BLaER1 treated with 17β-estradiol and CSF1 and Interleukin-3, amounts not matched to agents 10 nM and 100 nM (cell line): ENCODE results near the gene MAP4K4.
"Not testable (repeated sequence)": the region's sequence is repeated elsewhere in the genome, so short reads cannot be mapped to it uniquely, and the experiment has no call there.

Experiments used
- H3K27ac ChIP-seq, 11 experiments: shearing (Covaris generic); formaldehyde crosslinking; 2 replicates each; pipeline ENCODE4 v1.8.1; 2022
- H3K27me3 ChIP-seq, 11 experiments: shearing (Covaris generic); formaldehyde crosslinking; 2 replicates each; pipeline ENCODE4 v1.8.1; 2022
- H3K36me3 ChIP-seq, 11 experiments: shearing (Covaris generic); formaldehyde crosslinking; 2 replicates each; pipeline ENCODE4 v1.8.1; 2022
- H3K4me1 ChIP-seq, 10 experiments: shearing (Covaris generic); formaldehyde crosslinking; 2 replicates each; pipeline ENCODE4 v1.8.1; 2022
- H3K4me2 ChIP-seq, 11 experiments: shearing (Covaris generic); formaldehyde crosslinking; 2 replicates each; pipeline ENCODE4 v1.8.1; 2022
- H3K4me3 ChIP-seq, 10 experiments: shearing (Covaris generic); formaldehyde crosslinking; 2 replicates each; pipeline ENCODE4 v1.8.1; 2022
- H3K9ac ChIP-seq, 11 experiments: shearing (Covaris generic); formaldehyde crosslinking; 2 replicates each; pipeline ENCODE4 v1.8.1; 2022
- H3K9me3 ChIP-seq, 11 experiments: shearing (Covaris generic); formaldehyde crosslinking; replicated peaks in 1 of 11; 2 replicates each; pipeline ENCODE4 v1.8.1; 2022
- H4K20me1 ChIP-seq, 11 experiments: shearing (Covaris generic); formaldehyde crosslinking; 2 replicates each; pipeline ENCODE4 v1.8.1; 2022
- Cebpa-rat ChIP-seq, 11 experiments: shearing (Covaris generic); IDR thresholded peaks; 2 replicates each; pipeline ENCODE4 v1.8.1; 2022

The MAP4K4 gene

GRCh38 chr2:101763496-101764333, 66.2 kb downstream of the MAP4K4 start:
- Histone ChIP-seq H3K27ac (peak overlapping the region in 6 of 11 experiments; percentile 32 to 55 (median 34); a peak in 12 of 22 replicates), H3K36me3 (peaks cover 0 to 14% (median 3%) of the 10 kb centered on the region in 11 experiments; a peak in 10 of 22 replicates), H3K4me2 (peak overlapping the region; percentile 35 to 81 (median 62)), H3K4me3 (no peak overlapping the region), H3K27me3 (no peaks in the 10 kb centered on the region), H3K9ac (peak overlapping the region in 1 of 11 experiments; percentile 20; a peak in 2 of 22 replicates), H3K4me1 (peaks cover 63 to 81% (median 73%) of the 10 kb centered on the region in 10 experiments), H4K20me1 (peaks cover 82 to 96% (median 95%) of the 10 kb centered on the region in 11 experiments), H3K9me3 (no peaks in the 10 kb centered on the region)
- TF ChIP-seq Cebpa-rat (IDR thresholded peaks at IDR 0.05), result peak in 1 of 11 experiments; percentile 35; a peak in 1 of 22 replicates

DNA sequence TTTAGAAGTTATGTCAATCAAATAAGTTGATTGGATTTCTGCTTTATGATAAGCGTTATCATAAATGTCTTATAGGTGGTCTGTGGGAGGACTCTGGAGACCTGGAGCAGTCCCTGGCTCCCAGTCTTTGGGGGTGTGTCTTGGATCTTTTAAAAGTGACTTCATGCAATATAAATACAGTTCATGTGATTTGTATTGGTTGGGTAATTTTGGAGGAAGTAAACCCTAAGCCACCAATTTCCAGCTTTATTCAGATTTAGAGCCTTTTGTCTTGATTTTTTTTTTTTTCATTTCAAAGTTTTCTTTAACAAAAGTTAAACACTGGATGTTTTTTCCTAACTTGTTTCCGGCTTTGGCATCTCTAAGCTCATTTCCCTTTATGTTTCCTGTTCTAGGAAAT, 68.8 kb downstream of the MAP4K4 start:
- Histone ChIP-seq H3K27me3 (no peaks in the 10 kb centered on the region), H3K9ac (peak overlapping the region in 7 of 11 experiments; percentile 2 to 20 (median 8); a peak in 7 of 22 replicates), H3K27ac (peak overlapping the region in 10 of 11 experiments; percentile 31 to 52 (median 42); a peak in 19 of 22 replicates), H3K9me3 (no peaks in the 10 kb centered on the region), H4K20me1 (peaks cover 97 to 100% (median 100%) of the 10 kb centered on the region in 11 experiments), H3K4me3 (0 out of 20 replicates have a peak overlapping the region, but pooled peaks of 1 of the 10 experiments have one; percentile 9), H3K4me2 (peak overlapping the region; percentile 34 to 86 (median 65)), H3K4me1 (peaks cover 73 to 98% (median 81%) of the 10 kb centered on the region in 10 experiments), H3K36me3 (peaks cover 0 to 26% (median 6%) of the 10 kb centered on the region in 11 experiments; a peak in 12 of 22 replicates)
- TF ChIP-seq Cebpa-rat (IDR thresholded peaks at IDR 0.05), result no peak

GRCh38 chr2:101766871-101767739, 69.6 kb downstream of the MAP4K4 start:
- Histone ChIP-seq H3K36me3 (peaks cover 0 to 25% (median under 1%) of the 10 kb centered on the region in 11 experiments; a peak in 10 of 22 replicates), H3K27ac (peak overlapping the region in 10 of 11 experiments; percentile 31 to 52 (median 42); a peak in 19 of 22 replicates), H3K27me3 (no peaks in the 10 kb centered on the region), H3K4me1 (peaks cover 68 to 98% (median 81%) of the 10 kb centered on the region in 10 experiments), H3K9me3 (no peaks in the 10 kb centered on the region), H3K4me2 (peak overlapping the region; percentile 34 to 86 (median 65)), H3K9ac (peak overlapping the region in 9 of 11 experiments; percentile 2 to 40 (median 10); a peak in 7 of 22 replicates), H3K4me3 (0 out of 20 replicates have a peak overlapping the region, but pooled peaks of 1 of the 10 experiments have one; percentile 9), H4K20me1 (peaks cover 97 to 100% (median 100%) of the 10 kb centered on the region in 11 experiments)
- TF ChIP-seq Cebpa-rat (IDR thresholded peaks at IDR 0.05), result no peak

DNA sequence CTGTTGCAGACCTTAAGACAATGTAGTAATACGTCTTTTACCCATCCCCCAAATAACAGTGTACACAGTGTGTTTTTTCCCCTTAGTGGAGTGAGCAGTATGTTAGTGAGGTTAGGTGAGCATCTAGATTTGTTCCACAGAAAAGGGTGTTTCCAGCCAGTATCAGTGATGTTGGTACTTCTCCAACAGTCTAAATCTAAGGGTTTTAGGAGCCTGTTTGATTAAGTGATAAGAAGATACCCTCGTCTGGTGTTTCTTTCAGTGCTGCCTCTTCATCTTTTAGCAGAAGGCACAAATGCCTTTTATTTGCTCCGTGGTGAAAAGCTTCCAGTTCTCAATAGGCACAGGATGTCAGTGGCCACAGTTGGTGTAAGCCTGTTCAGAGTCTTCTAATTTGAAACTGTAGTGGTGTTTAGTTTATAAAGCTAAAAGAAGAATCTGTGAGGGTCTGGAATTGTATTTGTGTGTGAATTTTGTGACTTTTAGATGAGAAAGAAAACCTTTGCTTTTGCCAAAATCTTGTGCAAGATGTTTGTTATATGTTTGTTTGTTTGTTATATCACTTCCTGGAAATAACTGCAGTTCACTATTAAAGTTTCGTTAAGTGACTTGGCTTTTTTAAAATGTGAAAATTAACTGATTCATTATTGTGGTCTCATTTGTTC, 71.2 kb downstream of the MAP4K4 start:
- peaks cover 62 to 98% (median 79%) of the 10 kb centered on the region in 10 experiments for H3K4me1 ChIP-seq
- no peak for TF ChIP-seq Cebpa-rat (IDR thresholded peaks at IDR 0.05)

GRCh38 chr2:101769726-101770125, 72.2 kb downstream of the MAP4K4 start:
- Histone ChIP-seq H3K4me1 (peaks cover 60 to 98% (median 77%) of the 10 kb centered on the region in 10 experiments), H4K20me1 (peaks cover 97 to 100% (median 100%) of the 10 kb centered on the region in 11 experiments), H3K36me3 (peaks cover 0 to 28% (median 0%) of the 10 kb centered on the region in 11 experiments; a peak in 6 of 22 replicates)
- not testable (repeated sequence) for H3K27me3 ChIP-seq, H3K9ac ChIP-seq, H3K4me2 ChIP-seq, H3K4me3 ChIP-seq, H3K27ac ChIP-seq, H3K9me3 ChIP-seq

More for the DNA sequence above, 71.2 kb downstream of the MAP4K4 start:
- Histone ChIP-seq H3K9ac (0 out of 22 replicates have a peak overlapping the region, but pooled peaks of 1 of the 11 experiments have one; percentile 8), H3K27me3 (no peaks in the 10 kb centered on the region), H3K9me3 (no peaks in the 10 kb centered on the region), H3K36me3 (peaks cover 0 to 28% (median 0%) of the 10 kb centered on the region in 11 experiments; a peak in 6 of 22 replicates), H3K27ac (peak overlapping the region in 4 of 11 experiments; percentile 1 to 30 (median 4); a peak in 4 of 22 replicates), H3K4me2 (peak overlapping the region; percentile 34 to 86 (median 65); a peak in 21 of 22 replicates), H3K4me3 (no peak overlapping the region), H4K20me1 (peaks cover 97 to 100% (median 100%) of the 10 kb centered on the region in 11 experiments)

DNA sequence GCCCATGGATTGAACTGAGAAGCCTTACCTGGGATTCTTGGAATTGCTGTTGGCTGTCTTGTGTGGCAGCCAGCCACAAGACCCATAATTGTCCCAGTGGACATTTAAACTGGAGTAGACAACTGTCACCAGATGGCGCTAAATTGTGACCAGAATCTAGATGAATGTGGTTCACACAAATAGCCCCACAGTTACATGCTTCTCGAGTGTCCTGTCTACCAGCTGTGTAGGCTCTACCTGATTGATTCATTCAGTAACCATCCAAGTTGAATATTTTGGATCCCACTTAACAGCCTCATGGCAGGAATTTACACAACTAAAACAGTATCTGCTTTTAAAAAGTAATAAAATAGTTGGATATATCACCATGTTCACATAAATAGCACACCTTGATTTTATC, 73.2 kb downstream of the MAP4K4 start:
- Histone ChIP-seq H3K4me3 (no peak overlapping the region), H4K20me1 (peaks cover 97 to 100% (median 100%) of the 10 kb centered on the region in 11 experiments), H3K4me1 (peaks cover 59 to 98% (median 77%) of the 10 kb centered on the region in 10 experiments), H3K4me2 (peak overlapping the region in 4 of 11 experiments; percentile 1 to 77 (median 52); a peak in 6 of 22 replicates), H3K9me3 (no peaks in the 10 kb centered on the region), H3K27me3 (no peaks in the 10 kb centered on the region), H3K9ac (no peak overlapping the region), H3K27ac (no peak overlapping the region), H3K36me3 (peaks cover 0 to 28% (median 0%) of the 10 kb centered on the region in 11 experiments; a peak in 6 of 22 replicates)
- no peak for TF ChIP-seq Cebpa-rat (IDR thresholded peaks at IDR 0.05)

- H3K9me3 ChIP-seq, result no peaks in the 10 kb centered on the region
- no peak overlapping the region for H3K4me3 ChIP-seq
- TF ChIP-seq Cebpa-rat (IDR thresholded peaks at IDR 0.05), result no peak
- H3K27me3 ChIP-seq, result no peaks in the 10 kb centered on the region
- H3K9ac ChIP-seq, result no peak overlapping the region
- H3K4me2 ChIP-seq, result peak overlapping the region in 9 of 11 experiments; percentile 1 to 77 (median 24); a peak in 12 of 22 replicates
- H4K20me1 ChIP-seq, result peaks cover 97 to 100% (median 100%) of the 10 kb centered on the region in 11 experiments
- H3K4me1 ChIP-seq, result peaks cover 52 to 94% (median 77%) of the 10 kb centered on the region in 10 experiments
- H3K36me3 ChIP-seq, result peaks cover 0 to 28% (median 0%) of the 10 kb centered on the region in 11 experiments; a peak in 6 of 22 replicates
- no peak overlapping the region for H3K27ac ChIP-seq
Measured at GRCh38 chr2:101771227-101771902, 73.9 kb downstream of the MAP4K4 start.
